ENCODE measurements around the gene ANKRD35. TPM values are rescaled to one million over a fixed set of nuclear protein-coding genes. Genes with fewer than 3 reads are reported as not detected.
"Not testable (repeated sequence)": the region's sequence is repeated elsewhere in the genome, so short reads cannot be mapped to it uniquely, and the experiment has no call there.

Gene ANKRD35
- total RNA-seq, 1 experiment from 2014 or later, result not detected

- in situ Hi-C loops (cut with HindIII; ENCODE audit: low pct_unique_long_range_greater_than_20kb, low sequenced_read_pairs); DNase-seq (ENCODE audit: low read depth, low spot score): not testable (repeated sequence)
Measured at GRCh38 chr1:145830810-145831209, 54.9 kb downstream of the ANKRD35 start.

- in situ Hi-C loops (cut with HindIII; ENCODE audit: low pct_unique_long_range_greater_than_20kb, low sequenced_read_pairs), result no loop called here
- DNase-seq (ENCODE audit: low read depth, low spot score), result no peak
Measured at GRCh38 chr1:145828367-145829026, 57.2 kb downstream of the ANKRD35 start.

- DNase-seq (ENCODE audit: low read depth, low spot score), result no peak
- in situ Hi-C loops (cut with HindIII; ENCODE audit: low pct_unique_long_range_greater_than_20kb, low sequenced_read_pairs), result no loop called here
Measured at GRCh38 chr1:145827966-145828365, 57.7 kb downstream of the ANKRD35 start.

GRCh38 chr1:145826030-145826429 is 59.6 kb downstream of the ANKRD35 start:
- no peak for DNase-seq (ENCODE audit: low read depth, low spot score)
- in situ Hi-C loops (cut with HindIII; ENCODE audit: low pct_unique_long_range_greater_than_20kb, low sequenced_read_pairs), result no loop called here

- in situ Hi-C loops (cut with HindIII; ENCODE audit: low pct_unique_long_range_greater_than_20kb, low sequenced_read_pairs), result no loop called here
- no peak for DNase-seq (ENCODE audit: low read depth, low spot score)
Measured at GRCh38 chr1:145824499-145824842, 61.2 kb downstream of the ANKRD35 start.

- peak; percentile 90 for DNase-seq (ENCODE audit: low read depth, low spot score)
- in situ Hi-C loops (cut with HindIII; ENCODE audit: low pct_unique_long_range_greater_than_20kb, low sequenced_read_pairs), result no loop called here
Measured at GRCh38 chr1:145823565-145824498, 61.8 kb downstream of the ANKRD35 start, which contains the start of the genes POLR3C and RNF115. Gene POLR3C, plus strand, starts transcription at chr1:145824200. Its CDS starts 1,577 bp downstream, at chr1:145825777. Gene RNF115, minus strand, starts transcription at chr1:145824095. Its CDS starts 222 bp downstream, at chr1:145823873.

GRCh38 chr1:145822779-145823331 is 62.8 kb downstream of the ANKRD35 start:
- in situ Hi-C loops (cut with HindIII; ENCODE audit: low pct_unique_long_range_greater_than_20kb, low sequenced_read_pairs); DNase-seq (ENCODE audit: low read depth, low spot score): not testable (repeated sequence)

- DNase-seq (ENCODE audit: low read depth, low spot score); in situ Hi-C loops (cut with HindIII; ENCODE audit: low pct_unique_long_range_greater_than_20kb, low sequenced_read_pairs): not testable (repeated sequence)
Measured at GRCh38 chr1:145818095-145818494, 67.6 kb downstream of the ANKRD35 start.

Small RNA genes within 50 kb of the gene (small RNA-seq; reads per million reads assigned to genes)
- 0 reads per million in 2 experiments for gene MIR6736

Other genes with a start within 250 kb of the ANKRD35 start
- 0.50 and 0.77 TPM in 2 replicates for gene PDZK1, start 178.5 kb downstream of the ANKRD35 start, total RNA-seq (2014; rRNA removed; shearing (Covaris generic))
- 3.0 and 4.0 TPM in 2 replicates for gene CD160, start 166.4 kb downstream of the ANKRD35 start, total RNA-seq (2014; rRNA removed; shearing (Covaris generic))
- 18.2 and 19.6 TPM in 2 replicates for gene RNF115, start 61.8 kb downstream of the ANKRD35 start, total RNA-seq (2014; rRNA removed; shearing (Covaris generic))
- gene POLR3C, start 61.7 kb downstream of the ANKRD35 start, total RNA-seq (2014; rRNA removed; shearing (Covaris generic)), result 55.8 and 61.3 TPM in 2 replicates
- 9.4 and 15.5 TPM in 2 replicates for gene NUDT17, start 40.2 kb downstream of the ANKRD35 start, total RNA-seq (2014; rRNA removed; shearing (Covaris generic))
- gene PIAS3, start 26.8 kb downstream of the ANKRD35 start, total RNA-seq (2014; rRNA removed; shearing (Covaris generic)), result 16.4 and 19.4 TPM in 2 replicates
- gene ITGA10, start 24.2 kb upstream of the ANKRD35 start, total RNA-seq (2014; rRNA removed; shearing (Covaris generic)), result 5.7 and 6.2 TPM in 2 replicates
- 50.0 and 52.1 TPM in 2 replicates for gene PEX11B, start 32.9 kb upstream of the ANKRD35 start, total RNA-seq (2014; rRNA removed; shearing (Covaris generic))
- gene RBM8A, start 41.6 kb upstream of the ANKRD35 start, total RNA-seq (2014; rRNA removed; shearing (Covaris generic)), result 261 and 288 TPM in 2 replicates
- gene LIX1L, start 72.2 kb upstream of the ANKRD35 start, total RNA-seq (2014; rRNA removed; shearing (Covaris generic)), result 45.1 and 49.7 TPM in 2 replicates
- gene ANKRD34A, start 78.7 kb upstream of the ANKRD35 start, total RNA-seq (2014; rRNA removed; shearing (Covaris generic)), result 1.1 and 1.2 TPM in 2 replicates
- 25.8 and 26.0 TPM in 2 replicates for gene POLR3GL, start 78.8 kb upstream of the ANKRD35 start, total RNA-seq (2014; rRNA removed; shearing (Covaris generic))
- 10.6 and 11.2 TPM in 2 replicates for gene TXNIP, start 110.7 kb upstream of the ANKRD35 start, total RNA-seq (2014; rRNA removed; shearing (Covaris generic))
- gene HJV, start 135.9 kb upstream of the ANKRD35 start, total RNA-seq (2014; rRNA removed; shearing (Covaris generic)), result not detected in 2 replicates